ENCODE data around the gene PLOD1. TPM values are rescaled to one million over a fixed set of nuclear protein-coding genes. Genes with fewer than 3 reads are reported as not detected.

PLOD1 gene
- total RNA-seq, 1 donor from 2014 or later, result 79.9 TPM

- TF ChIP-seq CTCF (IDR thresholded peaks at IDR 0.05), result no peak
- no peaks in the 10 kb centered on the region for H3K4me1 ChIP-seq
- no peaks in the 10 kb centered on the region for H3K27me3 ChIP-seq
- H3K27ac ChIP-seq, result no peak overlapping the region
- peaks cover 85 to 97% of the 10 kb centered on the region in 2 donors for H3K36me3 ChIP-seq
- H3K4me3 ChIP-seq, result no peak overlapping the region
- intact Hi-C loops (cut with DNase I), result no loop called here
- no peaks in the 10 kb centered on the region for H3K9me3 ChIP-seq
- DNase-seq (ENCODE audit: low spot score in 2 of 2), result no peak
Observed at GRCh38 chr1:11997081-11997850, 62.7 kb downstream of the PLOD1 start.

- Histone ChIP-seq H3K9me3 (no peaks in the 10 kb centered on the region), H3K4me3 (no peak overlapping the region), H3K27me3 (no peaks in the 10 kb centered on the region), H3K36me3 (peaks cover 88 to 97% of the 10 kb centered on the region in 2 donors), H3K4me1 (no peaks in the 10 kb centered on the region), H3K27ac (no peak overlapping the region)
- TF ChIP-seq CTCF (IDR thresholded peaks at IDR 0.05), result no peak
- DNase-seq (ENCODE audit: low spot score in 2 of 2), result no peak
- intact Hi-C loops (cut with DNase I), result no loop called here
Observed at GRCh38 chr1:11998636-11999035, 64.1 kb downstream of the PLOD1 start.

GRCh38 chr1:11999236-11999635, 64.7 kb downstream of the PLOD1 start:
- H3K4me1 ChIP-seq, result no peaks in the 10 kb centered on the region
- no peak for DNase-seq (ENCODE audit: low spot score in 2 of 2)
- H3K36me3 ChIP-seq, result peaks cover 88 to 98% of the 10 kb centered on the region in 2 donors
- intact Hi-C loops (cut with DNase I), result no loop called here
- no peak overlapping the region for H3K4me3 ChIP-seq
- H3K9me3 ChIP-seq, result no peaks in the 10 kb centered on the region
- H3K27me3 ChIP-seq, result no peaks in the 10 kb centered on the region
- no peak for TF ChIP-seq CTCF (IDR thresholded peaks at IDR 0.05)
- H3K27ac ChIP-seq, result no peak overlapping the region

- TF ChIP-seq CTCF (IDR thresholded peaks at IDR 0.05), result peak in 1 of 3 experiments; percentile 41
- H3K27ac ChIP-seq, result no peak overlapping the region
- no peaks in the 10 kb centered on the region for H3K4me1 ChIP-seq
- H3K4me3 ChIP-seq, result no peak overlapping the region
- no peak for DNase-seq (ENCODE audit: low spot score in 2 of 2)
- intact Hi-C loops (cut with DNase I), result no loop called here
- no peaks in the 10 kb centered on the region for H3K27me3 ChIP-seq
- H3K9me3 ChIP-seq, result no peaks in the 10 kb centered on the region
- peaks cover 90 to 98% of the 10 kb centered on the region in 2 donors for H3K36me3 ChIP-seq
Observed at GRCh38 chr1:12001249-12001917, 66.9 kb downstream of the PLOD1 start.

- no peak for TF ChIP-seq CTCF (IDR thresholded peaks at IDR 0.05)
- Histone ChIP-seq H3K27ac (no peak overlapping the region), H3K27me3 (no peaks in the 10 kb centered on the region), H3K36me3 (peaks cover 94 to 98% of the 10 kb centered on the region in 2 donors), H3K4me3 (no peak overlapping the region), H3K4me1 (no peaks in the 10 kb centered on the region), H3K9me3 (no peaks in the 10 kb centered on the region)
- intact Hi-C loops (cut with DNase I), result no loop called here
- no peak for DNase-seq (ENCODE audit: low spot score in 2 of 2)
Observed at GRCh38 chr1:12001996-12002493, 67.5 kb downstream of the PLOD1 start.

All from ascending aorta (tissue), 2 donors.